ENCODE measurements around the gene ZNF175. TPM values are rescaled to one million over a fixed set of nuclear protein-coding genes. Genes with fewer than 3 reads are reported as not detected.
A peak's percentile ranks its signal among the peaks of the same experiment; 100 is the strongest.

ZNF175 gene
- total and polyA plus RNA-seq, 9 of the 15 experiments (the other 6 are each of a cell fraction or from before 2014, with no cell fraction given): 3.7 to 37.9 (median 14.0) TPM

GRCh38 chr19:51547397-51548212 is 23.5 kb upstream of the ZNF175 start (continued):
- TF ChIP-seq CREB5 (CRISPR knock-in tag; IDR thresholded peaks at IDR 0.05) (no peak), ZNF699 (CRISPR knock-in tag; IDR thresholded peaks at IDR 0.05; ENCODE audit: insufficient replicate concordance) (no peak), SMAD3 (CRISPR knock-in tag; conservative IDR thresholded peaks at IDR 0.05) (peak; percentile 80), MAZ (CRISPR knock-in tag; conservative IDR thresholded peaks at IDR 0.05 in 1 of 2, IDR thresholded peaks at IDR 0.05 in 1 of 2) (peak in 1 of 2 experiments; percentile 18; a peak in 2 of 4 replicates), ZBTB11 (CRISPR knock-in tag; IDR thresholded peaks at IDR 0.05) (no peak), CBX5 (IDR thresholded peaks at IDR 0.05; ENCODE audit: borderline replicate concordance, low read depth) (no peak), PRDM10 (IDR thresholded peaks at IDR 0.05; ENCODE audit: partially characterized antibody) (peak; percentile 60), EWSR1 (IDR thresholded peaks at IDR 0.05; ENCODE audit: borderline replicate concordance, low read depth, partially characterized antibody) (no peak), WHSC1 (IDR thresholded peaks at IDR 0.05; ENCODE audit: low read length) (no peak), ZNF24 (IDR thresholded peaks at IDR 0.05) (peak; percentile 37; the same call in 1 of the 2 replicates), NCOA2 (IDR thresholded peaks at IDR 0.05; ENCODE audit: partially characterized antibody in 2 of 2) (peak; percentile 84), ETV1 (tag; conservative IDR thresholded peaks at IDR 0.05; ENCODE audit: low read depth) (peak; percentile 99)

Measured in K562 (cell line).